Heart left ventricle (tissue), 16 donors: Measurements from ENCODE around the gene SUGCT. TPM values are rescaled to one million over a fixed set of nuclear protein-coding genes. Genes with fewer than 3 reads are reported as not detected.

ENCODE experiments used
- ATAC-seq, 4 donors: fragments of 200-7000 bp; cut with Tn5 transposase; one replicate each; pipeline ENCODE4 v1.9.1; 2020 to 2022; ENCODE audit warnings: moderate library complexity in 4 of 4, mild to moderate bottlenecking in 3 of 4, moderate number of reproducible peaks in 1 of 4
- DNase-seq, 5 donors: peaks; one replicate each; pipeline ENCODE4 v3.0.0-alpha.2; 2020
- H3K27ac ChIP-seq, 12 donors: fragments of 200-600 bp; sonication (generic) in 4 of 12; one replicate each; pipeline versions ENCODE4 v1.5.0 to v1.8.0; 2016 to 2022; ENCODE audit warnings: mild to moderate bottlenecking in 2 of 12
- H3K27me3 ChIP-seq, 9 donors: fragments of 200-600 bp; sonication (generic) in 2 of 9; one replicate each; pipeline versions ENCODE4 v1.5.1 to v1.8.0; 2016 to 2022; ENCODE audit warnings: mild to moderate bottlenecking in 3 of 9
- H3K36me3 ChIP-seq, 9 donors: fragments of 200-600 bp; sonication (generic) in 2 of 9; one replicate each; pipeline versions ENCODE4 v1.5.0 to v1.8.0; 2018 to 2022; ENCODE audit warnings: mild to moderate bottlenecking in 2 of 9
- H3K4me1 ChIP-seq, 12 donors: fragments of 200-600 bp; sonication (generic) in 4 of 12; one replicate each; pipeline versions ENCODE4 v1.5.0 to v1.8.0; 2016 to 2022; ENCODE audit warnings: mild to moderate bottlenecking in 3 of 12
- H3K4me3 ChIP-seq, 12 donors: fragments of 200-600 bp; sonication (generic) in 4 of 12; one replicate each; pipeline versions ENCODE4 v1.5.0 to v1.8.0; 2017 to 2022; ENCODE audit warnings: mild to moderate bottlenecking in 9 of 12, moderate library complexity in 4 of 12
- H3K9me3 ChIP-seq, 12 donors: fragments of 200-600 bp; sonication (generic) in 4 of 12; one replicate each; pipeline versions ENCODE4 v1.5.0 to v1.8.0; 2016 to 2022; ENCODE audit warnings: mild to moderate bottlenecking in 1 of 12
- POLR2A ChIP-seq, 2 donors: fragments of 450-650 bp; IDR thresholded peaks; one replicate each; pipeline ENCODE4 v1.6.1; 2017; ENCODE audit warnings: antibody characterized with exemption in 2 of 2, mild to moderate bottlenecking in 2 of 2, moderate library complexity in 2 of 2
- whole genome bisulfite sequencing, 4 donors: extraction: QIAGEN DNeasy Blood & Tissue Kit in 2 of 4; methylation state at CpG; one replicate each; pipeline versions ENCODE4 v1.1.5 to v1.1.7; 2013 to 2018; 5-methylcytosine and 5-hydroxymethylcytosine counted together
- intact Hi-C, 10 donors: fragments of 100-400 bp; cut with DNase I; formaldehyde crosslinking; loops; one replicate each; pipeline versions ENCODE4 v1.11.1 to v1.14.2; 2022
- polyA plus RNA-seq, 2 donors: library from polyadenylated mRNA; stranded (reverse); fragments of 200-250 nt; gene quantifications; one replicate each; pipeline ENCODE4 v1.2.3, GENCODE V29; 2013
- total RNA-seq, 9 donors: library from RNA; depleted of rRNA in 2 of 9; stranded (reverse); fragments of >200 nt in 2 of 9; fragmentation: NEBNext Ultra II Directional in 3 of 9; extraction: Animal tissue kit (Norgen Biotek cat#: 25700) in 3 of 9; gene quantifications; one replicate each; pipeline versions ENCODE4 v1.1.0 to v1.2.4, GENCODE V29; 2016 to 2023
- TF ChIP-seq, protein P1 (sequence below), 12 donors: fragments of 200-600 bp; sonication (generic) in 4 of 12; IDR thresholded peaks; one replicate each; pipeline versions ENCODE4 v1.5.0 to v1.8.0; 2018 to 2022; ENCODE audit warnings: antibody characterized with exemption in 12 of 12, mild to moderate bottlenecking in 5 of 12
- donor health status: ischemic (EF 13 %, LVEDD 7.1; RV severe dilation, severe dysfunction).
- donor health status: healthy with polysubstance abuse.
- donor health status: DM: no; HTN: yes; CAD: no.
- donor health status: DM: no; HTN: no; CAD: no.
- donor health status: ischemic (EF 25% LVEDD 6.9; RV normal size, moderate dysfunction).
- donor health status: ischemic (EF 25% LVEDD 5.7; RV mildly dilated, moderate dysfunction).
- donor health status: healthy.
- donor health status: DM: yes; HTN: yes; CAD: no.
- donor health status: ischemic (EF 35%, LVEDD 5.7; RV mildly dilated, moderate dysfunction).
- donor health status: nonischemic (EF 11% LVEDD 7.7; RV severe dilation, severe dysfunction).
- donor health status: DM: yes; HTN: yes; CAD: no.
- donor health status: PGD.
- donor health status: ischemic (EF 29% LVEDD 5.4; RV normal size, mild dysfunction).
- donor health status: nonischemic (EF 23%, LVEDD 6.1; RV moderate dilation, normal function).

Gene SUGCT
- total and polyA plus RNA-seq, 11 donors = 1.4 to 7.6 (median 4.4) TPM

DNA sequence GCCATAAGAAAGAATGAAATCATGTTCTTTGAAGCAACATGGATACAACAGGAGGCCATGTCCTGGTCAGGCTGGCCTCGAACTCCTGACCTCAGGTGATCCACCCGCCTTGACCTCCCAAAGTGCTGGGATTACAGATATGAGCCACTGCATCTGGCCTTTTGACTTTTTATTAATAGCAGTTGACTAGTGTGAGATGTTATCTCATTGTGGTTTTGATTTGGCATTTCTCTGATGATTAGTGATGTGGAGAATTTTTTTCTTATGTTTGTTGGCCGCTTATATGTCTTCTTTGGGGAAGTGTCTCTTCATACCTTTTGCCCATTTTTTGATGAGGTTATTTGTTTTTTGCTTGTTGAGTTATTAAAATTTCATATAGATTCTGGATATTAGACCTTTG lies 400.9 kb downstream of the SUGCT start:
- no peaks in the 10 kb centered on the region for H3K4me1 ChIP-seq
- H3K36me3 ChIP-seq = no peaks in the 10 kb centered on the region
- H3K9me3 ChIP-seq = no peaks in the 10 kb centered on the region
- intact Hi-C loops = no loop called here
- H3K4me3 ChIP-seq = no peak overlapping the region
- H3K27ac ChIP-seq = no peak overlapping the region
- no peaks in the 10 kb centered on the region for H3K27me3 ChIP-seq
- ATAC-seq (no peak), DNase-seq (no peak)
- TF ChIP-seq, protein P1, sequence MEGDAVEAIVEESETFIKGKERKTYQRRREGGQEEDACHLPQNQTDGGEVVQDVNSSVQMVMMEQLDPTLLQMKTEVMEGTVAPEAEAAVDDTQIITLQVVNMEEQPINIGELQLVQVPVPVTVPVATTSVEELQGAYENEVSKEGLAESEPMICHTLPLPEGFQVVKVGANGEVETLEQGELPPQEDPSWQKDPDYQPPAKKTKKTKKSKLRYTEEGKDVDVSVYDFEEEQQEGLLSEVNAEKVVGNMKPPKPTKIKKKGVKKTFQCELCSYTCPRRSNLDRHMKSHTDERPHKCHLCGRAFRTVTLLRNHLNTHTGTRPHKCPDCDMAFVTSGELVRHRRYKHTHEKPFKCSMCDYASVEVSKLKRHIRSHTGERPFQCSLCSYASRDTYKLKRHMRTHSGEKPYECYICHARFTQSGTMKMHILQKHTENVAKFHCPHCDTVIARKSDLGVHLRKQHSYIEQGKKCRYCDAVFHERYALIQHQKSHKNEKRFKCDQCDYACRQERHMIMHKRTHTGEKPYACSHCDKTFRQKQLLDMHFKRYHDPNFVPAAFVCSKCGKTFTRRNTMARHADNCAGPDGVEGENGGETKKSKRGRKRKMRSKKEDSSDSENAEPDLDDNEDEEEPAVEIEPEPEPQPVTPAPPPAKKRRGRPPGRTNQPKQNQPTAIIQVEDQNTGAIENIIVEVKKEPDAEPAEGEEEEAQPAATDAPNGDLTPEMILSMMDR (IDR thresholded peaks at IDR 0.05) = no peak
- TF ChIP-seq POLR2A (IDR thresholded peaks at IDR 0.05) = no peak
- whole genome bisulfite sequencing, 4 donors = 89 to 95% (median 94%) methylated on average over 3 of the region's 3 CpGs

DNA sequence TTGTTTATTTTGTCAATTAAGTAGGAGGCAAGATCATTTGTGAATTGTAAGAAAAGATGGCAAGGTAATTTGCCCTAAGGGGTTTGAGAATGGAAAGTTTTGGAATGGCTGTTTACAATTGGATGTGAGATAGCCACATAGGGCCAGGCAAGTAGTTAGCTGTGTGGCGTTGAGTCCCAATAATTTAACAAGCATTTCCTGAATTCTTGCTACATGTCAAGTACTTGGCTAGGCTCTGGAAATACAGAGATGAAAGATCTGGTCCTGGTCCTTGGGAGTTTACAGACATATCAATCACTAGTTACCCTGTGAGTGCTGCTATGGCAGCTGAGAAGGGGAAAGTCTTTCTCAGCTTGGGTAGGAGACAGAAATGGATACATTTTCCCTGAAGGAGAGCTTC lies 401.6 kb downstream of the SUGCT start:
- no peak for TF ChIP-seq POLR2A (IDR thresholded peaks at IDR 0.05)
- TF ChIP-seq, protein P1 (IDR thresholded peaks at IDR 0.05) = no peak
- H3K4me1 ChIP-seq = no peaks in the 10 kb centered on the region
- 57 to 70% (median 64%) methylated on average over 1 of the region's 1 CpG for WGBS, 4 donors
- no peak overlapping the region for H3K4me3 ChIP-seq
- intact Hi-C loops = no loop called here
- no peak for DNase-seq
- no peaks in the 10 kb centered on the region for H3K9me3 ChIP-seq
- H3K27ac ChIP-seq = no peak overlapping the region
- no peak for ATAC-seq
- no peaks in the 10 kb centered on the region for H3K36me3 ChIP-seq
- no peaks in the 10 kb centered on the region for H3K27me3 ChIP-seq

DNA sequence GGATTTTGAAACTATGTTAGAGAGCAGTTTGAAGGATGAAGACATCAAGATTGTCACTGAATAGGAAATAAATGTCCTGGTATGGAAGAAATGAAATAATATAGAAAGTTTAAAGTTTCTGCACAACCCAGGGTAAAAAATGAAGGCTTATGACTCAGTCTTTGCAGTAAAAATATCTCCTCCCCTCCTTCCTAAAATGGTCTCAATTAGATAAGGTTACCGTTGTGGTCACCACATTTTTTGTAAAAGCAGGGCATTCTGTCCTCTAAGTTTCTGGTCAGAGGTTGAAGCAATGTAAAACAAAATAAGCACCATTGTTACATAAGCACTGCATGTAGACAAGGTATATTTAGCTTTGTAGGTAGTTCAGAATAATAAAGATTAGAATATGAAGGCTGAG lies 403.5 kb downstream of the SUGCT start:
- ATAC-seq (no peak), DNase-seq (no peak)
- 41 to 55% (median 46%) methylated on average over 1 of the region's 1 CpG for WGBS, 4 donors
- Histone ChIP-seq H3K9me3 (no peaks in the 10 kb centered on the region), H3K27ac (no peak overlapping the region), H3K4me1 (no peaks in the 10 kb centered on the region), H3K4me3 (no peak overlapping the region), H3K36me3 (no peaks in the 10 kb centered on the region), H3K27me3 (no peaks in the 10 kb centered on the region)
- intact Hi-C loops = no loop called here
- no peak for TF ChIP-seq POLR2A (IDR thresholded peaks at IDR 0.05)
- TF ChIP-seq, protein P1 (IDR thresholded peaks at IDR 0.05) = no peak

DNA sequence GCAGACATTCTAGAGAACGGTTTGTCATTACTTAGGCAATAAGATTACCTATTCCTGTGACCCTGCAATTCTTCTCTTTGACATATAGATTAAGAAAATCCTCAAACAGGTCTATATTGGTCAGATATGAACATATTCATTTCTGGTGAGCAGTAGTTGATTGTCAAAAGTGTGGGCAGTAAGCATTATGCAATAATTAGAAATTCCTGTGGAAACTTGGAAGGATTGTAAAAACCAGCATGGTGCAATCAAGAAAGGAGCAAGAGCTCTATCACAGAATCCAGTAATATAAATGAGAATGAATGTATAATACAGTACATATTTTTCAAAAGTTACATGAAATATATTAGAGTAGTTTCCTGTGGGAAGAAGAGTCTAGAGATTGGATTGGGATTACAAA lies 406.5 kb downstream of the SUGCT start:
- Histone ChIP-seq H3K9me3 (no peaks in the 10 kb centered on the region), H3K36me3 (no peaks in the 10 kb centered on the region), H3K4me1 (peaks cover 0 to 15% (median 0%) of the 10 kb centered on the region in 12 donors), H3K4me3 (no peak overlapping the region), H3K27me3 (no peaks in the 10 kb centered on the region), H3K27ac (no peak overlapping the region)
- no peak for ATAC-seq
- TF ChIP-seq, protein P1 (IDR thresholded peaks at IDR 0.05) = no peak
- no peak for TF ChIP-seq POLR2A (IDR thresholded peaks at IDR 0.05)
- DNase-seq = no peak
- 81 to 95% (median 93%) methylated on average over 1 of the region's 1 CpG for WGBS, 4 donors
- intact Hi-C loops = no loop called here
